GM12878 (cell line): Measurements from ENCODE around the gene CD48. TPM values are rescaled to one million over a fixed set of nuclear protein-coding genes. Genes with fewer than 3 reads are reported as not detected.

Experiments used
- ATAC-seq: fragments of 200-7000 bp; cut with Tn5 transposase; 3 replicates; pipeline ENCODE4 v1.9.1; 2020; ENCODE audit warnings: mild to moderate bottlenecking, moderate library complexity
- BruUV-seq: library from RNA; stranded (reverse); fragments of 400-500 nt; replicated peaks from 2 replicates; lab custom pipeline; 2021; lab: Mats Ljungman, UMichigan
- CTCF ChIA-PET: fragments of 300-600 bp; sonication (Branson Sonifier 250); formaldehyde crosslinking; extraction: SDS; loops from one replicate; lab custom pipeline; 2021; ENCODE audit warnings: inconsistent platforms; lab: Yijun Ruan, JAX
- POLR2A ChIA-PET: fragments of 350-600 bp; formaldehyde crosslinking; extraction: SDS; loops from one replicate; lab custom pipeline; 2021; ENCODE audit warnings: inconsistent platforms; lab: Charles Lee
- RAD21 ChIA-PET: fragments of 300-600 bp; sonication (Branson Sonifier 250); formaldehyde crosslinking; loops from one replicate; lab custom pipeline; 2023; ENCODE audit warnings: antibody characterized with exemption; ENCODE audit not compliant: unreplicated experiment; lab: Charles Lee
- SMC1A ChIA-PET: fragments of 300-600 bp; sonication (Branson Sonifier 250); formaldehyde crosslinking; loops from one replicate; lab custom pipeline; 2023; ENCODE audit not compliant: unreplicated experiment, uncharacterized antibody; lab: Charles Lee
- DNase-seq: peaks from one replicate; pipeline ENCODE4 v3.0.0-alpha.2; 2011; ENCODE audit warnings: low read depth, low spot score
- FAIRE-seq: peaks from 3 replicates; lab custom pipeline; 2011; peaks lifted over from hg19 to GRCh38; lab: Jason Lieb, UNC
- H2AFZ ChIP-seq: 2 replicates; pipeline ENCODE4 v1.6.0; 2011; ENCODE audit warnings: low read depth, low read length, control low read depth; ENCODE audit not compliant: control insufficient read depth
- H3K27ac ChIP-seq: 2 replicates; pipeline ENCODE4 v1.5.1; 2011; ENCODE audit warnings: control low read depth; ENCODE audit not compliant: control insufficient read depth, insufficient read depth
- H3K27me3 ChIP-seq, 2 experiments: replicated peaks in 1 of 2; 2 replicates each; pipeline versions ENCODE4 v1.6.0 to v1.6.1; 2011; ENCODE audit warnings: low read length in 1 of 2; ENCODE audit not compliant: control insufficient read depth in 2 of 2, insufficient read depth in 2 of 2
- H3K36me3 ChIP-seq, 2 experiments: 2 replicates each; pipeline ENCODE4 v1.5.1; 2011; ENCODE audit warnings: low read length in 1 of 2; ENCODE audit not compliant: control insufficient read depth in 2 of 2, insufficient read depth in 2 of 2
- H3K4me1 ChIP-seq: 2 replicates; pipeline ENCODE4 v1.6.1; 2011; ENCODE audit warnings: mild to moderate bottlenecking, low read length, moderate library complexity, mixed read lengths; ENCODE audit not compliant: control insufficient read depth, insufficient read depth
- H3K4me2 ChIP-seq: 2 replicates; pipeline ENCODE4 v1.6.0; 2011; ENCODE audit warnings: control low read depth; ENCODE audit not compliant: control insufficient read depth, insufficient read depth
- H3K4me3 ChIP-seq: fragments of 200-600 bp; sonication (generic); 2 replicates; pipeline ENCODE4 v1.5.1; 2016
- H3K79me2 ChIP-seq: 2 replicates; pipeline ENCODE4 v1.6.0; 2011; ENCODE audit warnings: low read length; ENCODE audit not compliant: control insufficient read depth, insufficient read depth
- H3K9ac ChIP-seq: 2 replicates; pipeline ENCODE4 v1.8.0; 2011; ENCODE audit warnings: low read length, control low read depth, mixed read lengths; ENCODE audit not compliant: control insufficient read depth, insufficient read depth
- H3K9me3 ChIP-seq: replicated peaks from 3 replicates; pipeline ENCODE4 v1.5.1; 2011; ENCODE audit warnings: mild to moderate bottlenecking, low read length; ENCODE audit not compliant: control insufficient read depth, insufficient read depth
- H4K20me1 ChIP-seq: 2 replicates; pipeline ENCODE4 v1.6.0; 2011; ENCODE audit not compliant: control insufficient read depth, insufficient read depth
- BCL11A ChIP-seq: IDR thresholded peaks from 2 replicates; pipeline ENCODE4 v1.6.1; 2011; ENCODE audit warnings: low read depth, low read length
- BHLHE40 ChIP-seq, 2 experiments: fragments of 450-650 bp in 1 of 2; IDR thresholded peaks; 2 replicates each; pipeline ENCODE4 v1.6.1; 2011 to 2017; ENCODE audit warnings: low read depth in 2 of 2, borderline replicate concordance in 1 of 2, improper control_type of control experiment in 1 of 2, low read length in 1 of 2, mild to moderate bottlenecking in 1 of 2
- MLLT1 ChIP-seq: fragments of 450-650 bp; IDR thresholded peaks from 2 replicates; pipeline ENCODE4 v1.6.1; 2016; ENCODE audit warnings: mild to moderate bottlenecking
- MXI1 ChIP-seq: fragments of 150-350 bp; IDR thresholded peaks from 2 replicates; pipeline ENCODE4 v1.6.1; 2011; ENCODE audit warnings: low read depth, mild to moderate bottlenecking, inconsistent platforms, low read length, improper control_type of control experiment
- PKNOX1 ChIP-seq: fragments of 450-650 bp; IDR thresholded peaks from 2 replicates; pipeline ENCODE4 v1.6.1; 2016; ENCODE audit warnings: mild to moderate bottlenecking
- POLR2A ChIP-seq: IDR thresholded peaks from 2 replicates; pipeline ENCODE4 v1.6.1; 2011; ENCODE audit warnings: low read depth, mild to moderate bottlenecking, low read length
- POLR2AphosphoS5 ChIP-seq: IDR thresholded peaks from 2 replicates; pipeline ENCODE4 v1.6.1; 2011; ENCODE audit warnings: mild to moderate bottlenecking, low read length, inconsistent platforms
- SIX5 ChIP-seq: IDR thresholded peaks from 2 replicates; pipeline ENCODE4 v1.6.1; 2011; ENCODE audit warnings: mild to moderate bottlenecking, low read depth, low read length, moderate library complexity; ENCODE audit not compliant: severe bottlenecking
- SMAD1 ChIP-seq: fragments of 450-650 bp; IDR thresholded peaks from 2 replicates; pipeline ENCODE4 v1.6.1; 2018; ENCODE audit warnings: mild to moderate bottlenecking, low read depth; ENCODE audit not compliant: partially characterized antibody
- SPI1 ChIP-seq: IDR thresholded peaks from 2 replicates; pipeline ENCODE4 v1.6.1; 2011; ENCODE audit warnings: low read depth, mild to moderate bottlenecking, low read length, moderate library complexity, borderline replicate concordance; ENCODE audit not compliant: insufficient read depth
- WRNIP1 ChIP-seq: IDR thresholded peaks from 2 replicates; pipeline ENCODE4 v1.6.1; 2011; ENCODE audit warnings: low read depth, low read length, improper control_type of control experiment, borderline replicate concordance
- ZNF274 ChIP-seq: IDR thresholded peaks from one replicate; pipeline ENCODE4 v1.8.0; 2011; ENCODE audit not compliant: insufficient read length, insufficient read depth
- WGBS: methylation state at CpG from one replicate; pipeline ENCODE4 v1.1.6; 2016; ENCODE audit warnings: low lambda C conversion rate; ENCODE audit not compliant: insufficient replicate concordance, insufficient coverage; ENCODE audit errors: missing lambda C conversion rate; 5-methylcytosine and 5-hydroxymethylcytosine counted together
- in situ Hi-C: fragments of 300-500 bp; cut with MboI; formaldehyde crosslinking; loops from 9 replicates; pipeline ENCODE4 v1.14.3; 2018; ENCODE audit warnings: mixed read lengths
- intact Hi-C: fragments of 100-400 bp; cut with micrococcal nuclease; formaldehyde crosslinking; loops from one replicate; pipeline ENCODE4 v1.14.2; 2022; ENCODE audit not compliant: unreplicated experiment
- polyA plus RNA-seq, 11 experiments: library from polyadenylated mRNA; depleted of rRNA in 4 of 11; unstranded in 6 of 11; stranded (reverse) in 5 of 11; fragments of >200 nt; fragmentation: Nextera tagmentation in 4 of 11; fragmentation: Illumina TruSeq in 1 of 11; extraction: Ambion mirVana in 4 of 11; extraction: Trizol in 1 of 11; gene quantifications; 1 replicate in 1 of 11; 2 replicates in 10 of 11; pipeline versions ENCODE4 v1.2.1 to v1.2.3, GENCODE V29; 2011 to 2016; ENCODE audit warnings: inconsistent platforms in 2 of 11, missing spikeins in 2 of 11, low read depth in 1 of 11
- total RNA-seq, 4 experiments: library from RNA; depleted of rRNA in 3 of 4; stranded (reverse); fragments of >200 nt in 3 of 4; fragmentation: Illumina TruSeq in 1 of 4; extraction: Trizol in 1 of 4; gene quantifications; 2 replicates each; pipeline versions ENCODE4 v1.2.1 to v1.2.3, GENCODE V29; 2013 to 2021

Gene CD48
- total and polyA plus RNA-seq, 10 of the 15 experiments (the other 5 are each of a cell fraction or from before 2014, with no cell fraction given) = 302 to 1,315 (median 430) TPM

- TF ChIP-seq SPI1 = no peak
- no peak for TF ChIP-seq SIX5
Measured at GRCh38 chr1:160710517-160711252, 937 bp downstream of the CD48 start (continued).

- peak overlapping the region; percentile 93 for H3K4me3 ChIP-seq
- H3K4me1 ChIP-seq = peaks cover 25% of the 10 kb centered on the region
- peak overlapping the region; percentile 88 for H3K4me2 ChIP-seq
- DNase-seq = no peak
- FAIRE-seq = no peak
- RAD21 ChIA-PET = interaction anchor here (0.6 to 5.4 kb wide), 10 partner anchors 15 to 281 kb away, joined by 3 to 42 read pairs (median 26); partner anchors contain the start of gene SLAMF7
- BruUV-seq = no TSS peak
- H3K9ac ChIP-seq = peak overlapping the region; percentile 100
- SMC1A ChIA-PET = interaction anchor here (0.6 to 7.6 kb wide), 11 partner anchors 15 to 83 kb away, joined by 3 to 82 read pairs (median 14); partner anchors contain the start of genes SLAMF1 and SLAMF7
- WGBS = 0% methylated on average over 1 of the region's 1 CpG
- no peak for ATAC-seq
- no peaks in the 10 kb centered on the region for H3K27me3 ChIP-seq
- CTCF ChIA-PET = interaction anchor here (1.4 to 5.7 kb wide), 5 partner anchors 16 to 66 kb away, joined by 3 to 59 read pairs (median 19); partner anchors contain the start of gene SLAMF7
- TF ChIP-seq MLLT1 (peak; percentile 53; the same call in 1 of the 2 replicates), BHLHE40 (IDR thresholded peaks at IDR 0.05; ENCODE audit: borderline replicate concordance in 1 of 2, low read depth in 2 of 2, low read length in 1 of 2) (no peak), ZNF274 (no peak), MXI1 (0 out of 2 replicates have a peak, but pooled peaks have one; percentile 49), SMAD1 (peak; percentile 20), POLR2A (peak; percentile 37), WRNIP1 (0 out of 2 replicates have a peak, but pooled peaks have one; percentile 27), BCL11A (no peak), PKNOX1 (no peak), POLR2AphosphoS5 (peak; percentile 10; the same call in 1 of the 2 replicates)
- TF ChIP-seq, all 136 proteins: peak for 6
- Histone ChIP-seq H3K27ac (peak overlapping the region; percentile 100), H2AFZ (no peak overlapping the region), H3K9me3 (no peaks in the 10 kb centered on the region), H3K79me2 (peaks cover 85% of the 10 kb centered on the region), H3K36me3 (peaks cover 0 to 2% of the 10 kb centered on the region in 2 experiments; a peak in 2 of 4 replicates), H4K20me1 (no peaks in the 10 kb centered on the region)
- in situ Hi-C loops (no loop called here), intact Hi-C loops (loop anchor here (5.0 kb wide), 2 partner anchors 32 to 62 kb away; partner anchors contain the start of gene SLAMF1)
- POLR2A ChIA-PET = interaction anchor here (0.8 to 3.7 kb wide), 6 partner anchors 29 to 67 kb away, joined by 3 to 27 read pairs (median 8); partner anchors contain the start of gene SLAMF7
Measured at GRCh38 chr1:160709715-160710114, 1.9 kb downstream of the CD48 start.
